A549 (cell line): ENCODE measurements around the gene CDRT15. TPM values are rescaled to one million over a fixed set of nuclear protein-coding genes. Genes with fewer than 3 reads are reported as not detected.

Source experiments
- ATAC-seq, 2 experiments: fragments of 200-7000 bp in 1 of 2; fragments of >200 bp in 1 of 2; cut with Nextera tagmentation in 1 of 2; cut with Tn5 transposase in 1 of 2; 3 replicates each; pipeline versions ENCODE4 v1.8.0 to v1.9.1; 2018 to 2020; ENCODE audit warnings: mild to moderate bottlenecking in 1 of 2, moderate library complexity in 1 of 2
- CTCF ChIA-PET: fragments of 300-600 bp; sonication (Branson Sonifier 250); formaldehyde crosslinking; extraction: SDS; loops from one replicate; lab custom pipeline; 2021; ENCODE audit warnings: antibody characterized with exemption, inconsistent platforms; lab: Yijun Ruan, JAX
- POLR2A ChIA-PET: fragments of 350-600 bp; formaldehyde crosslinking; extraction: SDS; loops from one replicate; lab custom pipeline; 2021; ENCODE audit warnings: antibody characterized with exemption, inconsistent platforms; lab: Yijun Ruan, JAX
- DNase-seq, 2 experiments: peaks; one replicate each; pipeline versions ENCODE4 v3.0.0 to v3.0.0-alpha.2; 2011 to 2016; ENCODE audit warnings: low read depth in 1 of 2, low spot score in 1 of 2
- FAIRE-seq: peaks from 2 replicates; lab custom pipeline; 2011; peaks lifted over from hg19 to GRCh38; lab: Jason Lieb, UNC
- H3K27ac ChIP-seq, 2 experiments: fragments of >200 bp; sonication (Bioruptor Twin); formaldehyde crosslinking; 3 replicates each; pipeline ENCODE4 v1.5.1; 2016 to 2017
- H3K4me1 ChIP-seq: fragments of >200 bp; sonication (Bioruptor Twin); formaldehyde crosslinking; 3 replicates; pipeline ENCODE4 v1.6.1; 2016
- H3K4me2 ChIP-seq: fragments of >200 bp; sonication (Bioruptor Twin); formaldehyde crosslinking; 3 replicates; pipeline ENCODE4 v1.6.1; 2016
- H3K4me3 ChIP-seq: fragments of >200 bp; sonication (Bioruptor Twin); formaldehyde crosslinking; 3 replicates; pipeline ENCODE4 v1.5.1; 2016
- H3K9me3 ChIP-seq: fragments of >200 bp; sonication (Bioruptor Twin); formaldehyde crosslinking; 3 replicates; pipeline ENCODE4 v1.6.1; 2016
- ATOH8 ChIP-seq: fragments of 250-450 bp; sonication (Bioruptor Pico); IDR thresholded peaks from 2 replicates; pipeline ENCODE4 v1.5.0; 2020; ENCODE audit warnings: low read depth, mild to moderate bottlenecking, moderate library complexity
- BCL3 ChIP-seq: fragments of >200 bp; sonication (Bioruptor Twin); formaldehyde crosslinking; IDR thresholded peaks from 3 replicates; pipeline ENCODE4 v1.6.1; 2016
- BHLHE40 ChIP-seq: IDR thresholded peaks from 2 replicates; pipeline ENCODE4 v1.6.1; 2012; ENCODE audit warnings: low read depth, low read length, inconsistent platforms
- CEBPB ChIP-seq, 2 experiments: fragments of >200 bp in 1 of 2; sonication (Bioruptor Twin) in 1 of 2; formaldehyde crosslinking in 1 of 2; IDR thresholded peaks; 2 replicates each; pipeline ENCODE4 v1.6.1; 2012 to 2016
- CHD4 ChIP-seq: fragments of 200-600 bp; sonication (generic); IDR thresholded peaks from 2 replicates; pipeline ENCODE4 v1.6.1; 2016; ENCODE audit warnings: antibody characterized with exemption, mild to moderate bottlenecking, borderline replicate concordance
- EHF ChIP-seq: fragments of 250-450 bp; sonication (Bioruptor Pico); IDR thresholded peaks from 2 replicates; pipeline ENCODE4 v1.5.0; 2020; ENCODE audit warnings: mild to moderate bottlenecking
- ELK1 ChIP-seq: fragments of 150-350 bp; IDR thresholded peaks from 2 replicates; pipeline ENCODE4 v1.6.1; 2014; ENCODE audit warnings: low read depth, mild to moderate bottlenecking, low read length
- HEYL ChIP-seq: fragments of 250-450 bp; sonication (Bioruptor Pico); IDR thresholded peaks from 2 replicates; pipeline ENCODE4 v1.8.0; 2021; ENCODE audit warnings: mild to moderate bottlenecking, moderate library complexity
- JUN ChIP-seq, 2 experiments: fragments of >200 bp; sonication (Bioruptor Twin); formaldehyde crosslinking; IDR thresholded peaks; 2 replicates in 1 of 2; 3 replicates in 1 of 2; pipeline ENCODE4 v1.6.1; 2016 to 2017
- JUNB ChIP-seq: fragments of >200 bp; sonication (Bioruptor Twin); formaldehyde crosslinking; IDR thresholded peaks from 2 replicates; pipeline ENCODE4 v1.6.1; 2016
- KDM1A ChIP-seq: fragments of 200-600 bp; sonication (generic); IDR thresholded peaks from 2 replicates; pipeline ENCODE4 v1.6.1; 2016; ENCODE audit warnings: low read depth, mild to moderate bottlenecking
- MAX ChIP-seq: IDR thresholded peaks from 2 replicates; pipeline ENCODE4 v1.6.1; 2012
- NFE2L2 ChIP-seq: fragments of 150-350 bp; conservative IDR thresholded peaks from 2 replicates; pipeline ENCODE4 v1.6.1; 2014; ENCODE audit warnings: low read length
- NR3C1 ChIP-seq: fragments of >200 bp; sonication (Bioruptor Twin); formaldehyde crosslinking; IDR thresholded peaks from 3 replicates; pipeline ENCODE4 v1.6.1; 2017
- PBX3 ChIP-seq: IDR thresholded peaks from 2 replicates; pipeline ENCODE4 v1.6.1; 2012
- POLR2AphosphoS2 ChIP-seq: conservative IDR thresholded peaks from 2 replicates; pipeline ENCODE4 v1.6.1; 2012; ENCODE audit warnings: low read length, improper control_type of control experiment, inconsistent platforms
- RAD21 ChIP-seq, 2 experiments: fragments of >200 bp in 1 of 2; sonication (Bioruptor Twin) in 1 of 2; formaldehyde crosslinking in 1 of 2; IDR thresholded peaks in 1 of 2; conservative IDR thresholded peaks in 1 of 2; 2 replicates in 1 of 2; 3 replicates in 1 of 2; pipeline ENCODE4 v1.6.1; 2012 to 2018; ENCODE audit warnings: inconsistent platforms in 1 of 2
- RCOR1 ChIP-seq: fragments of 150-350 bp; IDR thresholded peaks from 2 replicates; pipeline ENCODE4 v1.6.1; 2014; ENCODE audit warnings: antibody characterized with exemption, low read length, low read depth
- RFX5 ChIP-seq: fragments of 450-650 bp; IDR thresholded peaks from 2 replicates; pipeline ENCODE4 v1.7.1; 2014; ENCODE audit warnings: antibody characterized with exemption, mild to moderate bottlenecking, moderate library complexity
- RNF2 ChIP-seq: fragments of 200-600 bp; sonication (generic); IDR thresholded peaks from 2 replicates; pipeline ENCODE4 v1.6.1; 2016; ENCODE audit warnings: low read depth, mild to moderate bottlenecking, antibody characterized with exemption, moderate library complexity, borderline replicate concordance
- SREBF2 ChIP-seq: fragments of 450-650 bp; IDR thresholded peaks from 2 replicates; pipeline ENCODE4 v1.6.1; 2014; ENCODE audit warnings: mild to moderate bottlenecking, moderate library complexity
- TFCP2L1 ChIP-seq: fragments of 250-450 bp; sonication (Bioruptor Pico); IDR thresholded peaks from 2 replicates; pipeline ENCODE4 v1.5.0; 2021; ENCODE audit warnings: mild to moderate bottlenecking
- TP53 ChIP-seq: fragments of 250-450 bp; sonication (Bioruptor Pico); IDR thresholded peaks from 2 replicates; pipeline ENCODE4 v1.5.0; 2021; ENCODE audit warnings: mild to moderate bottlenecking, moderate library complexity
- ZFP36 ChIP-seq: fragments of 450-650 bp; IDR thresholded peaks from 2 replicates; pipeline ENCODE4 v1.6.1; 2014; ENCODE audit warnings: borderline replicate concordance; ENCODE audit not compliant: partially characterized antibody
- WGBS: methylation state at CpG from one replicate; pipeline ENCODE4 v1.1.6; 2017; ENCODE audit errors: missing lambda C conversion rate; 5-methylcytosine and 5-hydroxymethylcytosine counted together
- polyA plus RNA-seq, 4 experiments: library from polyadenylated mRNA; depleted of rRNA in 3 of 4; stranded (reverse); fragments of >200 nt; fragmentation: RNase III in 1 of 4; extraction: RNeasy Plus Mini Kit Qiagen cat#74134 plus additional on column Dnase treatment in 1 of 4; gene quantifications; 2 replicates in 3 of 4; 3 replicates in 1 of 4; pipeline ENCODE4 v1.2.3, GENCODE V29; 2011 to 2017
- TF ChIP-seq, protein P1 (sequence below): fragments of 250-450 bp; sonication (Bioruptor Pico); IDR thresholded peaks from 2 replicates; pipeline ENCODE4 v1.5.0; 2021; ENCODE audit warnings: mild to moderate bottlenecking, moderate library complexity, borderline replicate concordance

The CDRT15 gene
- polyA plus RNA-seq, 2 of the 4 experiments (the other 2 are of a cell fraction), result not detected

DNA sequence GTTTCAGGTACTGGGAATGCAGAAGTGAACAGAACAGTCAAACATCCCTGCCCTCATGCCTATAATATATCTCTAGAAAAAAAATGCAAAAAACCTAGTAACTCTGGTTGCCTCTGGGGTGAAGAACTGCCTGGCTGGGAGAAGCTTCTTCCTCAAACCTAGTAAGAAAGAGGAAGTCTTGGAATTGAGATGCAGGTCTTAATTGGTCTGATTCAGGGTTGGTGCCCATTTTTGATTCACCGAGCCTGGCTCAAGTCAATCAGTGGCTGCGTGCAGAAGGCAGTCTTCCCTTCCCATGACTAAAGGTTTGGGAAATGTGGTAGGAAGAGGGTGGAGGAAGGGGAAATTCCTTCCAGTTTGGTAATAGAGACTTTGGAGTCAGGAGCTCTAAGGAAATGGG is 22.4 kb downstream of the CDRT15 start:
- Histone ChIP-seq H3K27ac (no peak overlapping the region), H3K9me3 (peaks cover 4% of the 10 kb centered on the region; the same call in 1 of the 3 replicates), H3K4me3 (no peak overlapping the region), H3K4me2 (no peak overlapping the region), H3K4me1 (no peaks in the 10 kb centered on the region)
- TF ChIP-seq TFCP2L1 (CRISPR knock-in tag) (no peak), RNF2 (no peak), TP53 (CRISPR knock-in tag) (no peak), ELK1 (no peak), ZFP36 (no peak), SREBF2 (no peak), MAX (no peak), CHD4 (no peak), BCL3 (no peak), HEYL (CRISPR knock-in tag) (no peak), RAD21 (conservative IDR thresholded peaks at IDR 0.05 in 1 of 2, IDR thresholded peaks at IDR 0.05 in 1 of 2) (no peak), RCOR1 (no peak), CEBPB (IDR thresholded peaks at IDR 0.05) (no peak)
- TF ChIP-seq, protein P1, sequence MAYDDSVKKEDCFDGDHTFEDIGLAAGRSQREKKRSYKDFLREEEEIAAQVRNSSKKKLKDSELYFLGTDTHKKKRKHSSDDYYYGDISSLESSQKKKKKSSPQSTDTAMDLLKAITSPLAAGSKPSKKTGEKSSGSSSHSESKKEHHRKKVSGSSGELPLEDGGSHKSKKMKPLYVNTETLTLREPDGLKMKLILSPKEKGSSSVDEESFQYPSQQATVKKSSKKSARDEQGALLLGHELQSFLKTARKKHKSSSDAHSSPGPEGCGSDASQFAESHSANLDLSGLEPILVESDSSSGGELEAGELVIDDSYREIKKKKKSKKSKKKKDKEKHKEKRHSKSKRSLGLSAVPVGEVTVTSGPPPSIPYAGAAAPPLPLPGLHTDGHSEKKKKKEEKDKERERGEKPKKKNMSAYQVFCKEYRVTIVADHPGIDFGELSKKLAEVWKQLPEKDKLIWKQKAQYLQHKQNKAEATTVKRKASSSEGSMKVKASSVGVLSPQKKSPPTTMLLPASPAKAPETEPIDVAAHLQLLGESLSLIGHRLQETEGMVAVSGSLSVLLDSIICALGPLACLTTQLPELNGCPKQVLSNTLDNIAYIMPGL (CRISPR knock-in tag), result no peak
- DNase-seq (no peak), ATAC-seq (no peak), FAIRE-seq (no peak)
- POLR2A ChIA-PET, result interaction anchor here (1.0 kb wide), 1 partner anchor 16 kb away, joined by 3 read pairs; no protein-coding TSS in a partner anchor
- CTCF ChIA-PET, result interaction anchor here (0.8 kb wide), 1 partner anchor 203 kb away, joined by 3 read pairs; no protein-coding TSS in a partner anchor
- 90% methylated on average over 2 of the region's 2 CpGs for WGBS

DNA sequence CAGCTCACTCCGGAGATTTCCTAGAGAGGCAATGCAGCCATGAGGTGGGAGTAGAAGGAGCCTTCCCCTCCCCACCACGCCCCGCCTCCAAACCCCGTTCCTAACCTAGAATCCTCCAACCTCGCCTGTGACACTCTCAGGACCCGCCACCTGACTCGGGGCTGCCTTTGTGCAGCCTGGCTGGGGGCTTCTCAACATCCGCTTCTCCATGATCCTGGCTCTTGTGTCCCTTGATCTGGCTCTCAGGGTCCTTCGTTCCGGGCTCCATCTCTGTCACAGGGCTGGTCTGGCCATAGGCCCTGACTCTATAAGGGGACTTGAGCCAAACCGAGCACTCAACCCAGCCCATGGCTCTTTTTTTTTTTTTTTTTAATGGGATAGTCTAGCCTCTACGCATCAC is 24.3 kb downstream of the CDRT15 start:
- no peak for DNase-seq
- Histone ChIP-seq H3K4me1 (no peaks in the 10 kb centered on the region), H3K27ac (no peak overlapping the region), H3K4me3 (no peak overlapping the region), H3K9me3 (peaks cover 4% of the 10 kb centered on the region; the same call in 1 of the 3 replicates), H3K4me2 (no peak overlapping the region)
- ATAC-seq, result no peak
- no peak for FAIRE-seq
- no peak for TF ChIP-seq NR3C1
- TF ChIP-seq PBX3, result no peak
- TF ChIP-seq CHD4, result no peak
- TF ChIP-seq JUNB, result no peak
- TF ChIP-seq JUN (IDR thresholded peaks at IDR 0.05), result no peak
- no peak for TF ChIP-seq ATOH8 (CRISPR knock-in tag)
- no peak for TF ChIP-seq BHLHE40
- TF ChIP-seq KDM1A, result no peak
- no peak for TF ChIP-seq ZFP36
- no peak for TF ChIP-seq RFX5
- TF ChIP-seq RNF2, result no peak
- no peak for TF ChIP-seq SREBF2
- no peak for TF ChIP-seq NFE2L2
- TF ChIP-seq EHF (CRISPR knock-in tag), result no peak
- no peak for TF ChIP-seq POLR2AphosphoS2
- WGBS, result 94% methylated on average over 11 of the region's 12 CpGs
- CTCF ChIA-PET, result interaction anchor here (0.9 kb wide), 1 partner anchor 9 kb away, joined by 4 read pairs; no protein-coding TSS in a partner anchor
- POLR2A ChIA-PET, result no interaction called here
